Measurements from ENCODE around the gene TEX12.

- TF ChIP-seq GLIS3 (CRISPR knock-in tag; IDR thresholded peaks at IDR 0.05) = no peak
- no peak for TF ChIP-seq RARB (CRISPR knock-in tag; IDR thresholded peaks at IDR 0.05)
- no peak for TF ChIP-seq PATZ1 (CRISPR knock-in tag; IDR thresholded peaks at IDR 0.05; ENCODE audit: borderline replicate concordance)
- no peak for TF ChIP-seq BACH2 (CRISPR knock-in tag; IDR thresholded peaks at IDR 0.05; ENCODE audit: borderline replicate concordance)
- TF ChIP-seq ZNF70 (CRISPR knock-in tag; IDR thresholded peaks at IDR 0.05) = no peak
- no peak for TF ChIP-seq SNAI2 (CRISPR knock-in tag; IDR thresholded peaks at IDR 0.05)
- TF ChIP-seq CSDC2 (CRISPR knock-in tag; IDR thresholded peaks at IDR 0.05) = no peak
- no peak for TF ChIP-seq ARNTL (CRISPR knock-in tag; IDR thresholded peaks at IDR 0.05; ENCODE audit: borderline replicate concordance, low read depth)
Observed at GRCh38 chr11:112132737-112133136, 34.4 kb upstream of the TEX12 start.
